HepG2 (cell line): Measurements from ENCODE around the gene TMEM63C. TPM values are rescaled to one million over a fixed set of nuclear protein-coding genes. Genes with fewer than 3 reads are reported as not detected.

ENCODE experiments used
- ATAC-seq: fragments of 200-7000 bp; cut with Tn5 transposase; 3 replicates; pipeline ENCODE4 v1.9.1; 2020; ENCODE audit warnings: mild to moderate bottlenecking, moderate library complexity
- BruUV-seq: library from RNA; stranded (reverse); fragments of 400-500 nt; replicated peaks from 2 replicates; lab custom pipeline; 2021; lab: Mats Ljungman, UMichigan
- CTCF ChIA-PET: fragments of 300-600 bp; formaldehyde crosslinking; extraction: SDS; loops from one replicate; lab custom pipeline; 2021; ENCODE audit warnings: low total read pairs, inconsistent platforms, low intra/inter-chr PET ratio; lab: Yijun Ruan, JAX
- POLR2A ChIA-PET: fragments of 350-600 bp; sonication (Branson Sonifier 250); formaldehyde crosslinking; loops from one replicate; lab custom pipeline; 2020; ENCODE audit warnings: antibody characterized with exemption, inconsistent platforms; lab: Yijun Ruan, JAX
- DNase-seq: peaks from one replicate; pipeline ENCODE4 v3.0.0-alpha.2; 2015; ENCODE audit warnings: low spot score
- FAIRE-seq: peaks from 3 replicates; lab custom pipeline; 2011; peaks lifted over from hg19 to GRCh38; lab: Jason Lieb, UNC
- H2AFZ ChIP-seq: one replicate; pipeline ENCODE4 v1.6.1; 2011; ENCODE audit warnings: low read length, inconsistent platforms
- H3K27ac ChIP-seq: fragments of 300-600 bp; 3 replicates; pipeline ENCODE4 v1.8.0; 2011; ENCODE audit warnings: mixed run types, mild to moderate bottlenecking, mixed read lengths, low read length, inconsistent platforms; ENCODE audit not compliant: insufficient read depth; ENCODE audit errors: extremely low read length
- H3K27me3 ChIP-seq, 2 experiments: fragments of 200-600 bp in 1 of 2; 2 replicates in 1 of 2; 3 replicates in 1 of 2; pipeline versions ENCODE4 v1.6.0 to v1.8.0; 2011; ENCODE audit warnings: low read length in 2 of 2, mild to moderate bottlenecking in 2 of 2, moderate library complexity in 2 of 2, inconsistent platforms in 1 of 2; ENCODE audit not compliant: insufficient read depth in 2 of 2, control insufficient read depth in 1 of 2
- H3K36me3 ChIP-seq, 2 experiments: fragments of 200-600 bp in 1 of 2; replicated peaks in 1 of 2; 2 replicates in 1 of 2; 3 replicates in 1 of 2; pipeline versions ENCODE4 v1.5.1 to v1.8.0; 2011; ENCODE audit warnings: low read length in 2 of 2, inconsistent platforms in 1 of 2; ENCODE audit not compliant: insufficient read depth in 2 of 2, control insufficient read depth in 1 of 2
- H3K4me1 ChIP-seq: 2 replicates; pipeline ENCODE4 v1.5.1; 2012; ENCODE audit warnings: low read length, inconsistent platforms; ENCODE audit not compliant: insufficient read depth
- H3K4me2 ChIP-seq: 2 replicates; pipeline ENCODE4 v1.6.0; 2011; ENCODE audit warnings: low read depth, low read length, inconsistent platforms
- H3K4me3 ChIP-seq, 3 experiments: fragments of 200-600 bp in 1 of 3; sonication (generic), shearing (Covaris generic) in 1 of 3; replicated peaks in 1 of 3; 2 replicates each; pipeline ENCODE4 v1.5.1; 2011 to 2016; ENCODE audit warnings: low read length in 3 of 3, inconsistent platforms in 2 of 3, low read depth in 2 of 3, mild to moderate bottlenecking in 2 of 3, control low read depth in 1 of 3, mixed read lengths in 1 of 3; ENCODE audit not compliant: insufficient read depth in 1 of 3
- H3K79me2 ChIP-seq: one replicate; pipeline ENCODE4 v1.6.1; 2011; ENCODE audit warnings: low read length, inconsistent platforms; ENCODE audit not compliant: insufficient read depth
- H3K9ac ChIP-seq: 2 replicates; pipeline ENCODE4 v1.6.0; 2011; ENCODE audit warnings: mild to moderate bottlenecking, low read depth, low read length, inconsistent platforms; ENCODE audit not compliant: insufficient read depth
- H3K9me3 ChIP-seq: 2 replicates; pipeline ENCODE4 v1.5.1; 2012; ENCODE audit warnings: mild to moderate bottlenecking, low read length
- H4K20me1 ChIP-seq: 2 replicates; pipeline ENCODE4 v1.6.0; 2011; ENCODE audit warnings: inconsistent platforms, mild to moderate bottlenecking, low read length, moderate library complexity; ENCODE audit not compliant: insufficient read depth
- RFX5 ChIP-seq: IDR thresholded peaks from 2 replicates; pipeline ENCODE4 v1.6.1; 2011; ENCODE audit warnings: low read depth, low read length, improper control_type of control experiment
- RFXANK ChIP-seq: IDR thresholded peaks from 2 replicates; pipeline ENCODE4 v1.6.1; 2016
- XBP1 ChIP-seq: sonication (generic); formaldehyde crosslinking; IDR thresholded peaks from 2 replicates; pipeline ENCODE4 v1.5.0; 2020; ENCODE audit warnings: missing genetic modification reagents
- ZNF589 ChIP-seq: sonication (generic); formaldehyde crosslinking; conservative IDR thresholded peaks from 2 replicates; pipeline ENCODE4 v1.8.0; 2022; ENCODE audit warnings: mild to moderate bottlenecking, moderate library complexity, missing genetic modification reagents
- WGBS: methylation state at CpG from one replicate; pipeline ENCODE4 v1.1.6; 2017; ENCODE audit warnings: low lambda C conversion rate; 5-methylcytosine and 5-hydroxymethylcytosine counted together
- in situ Hi-C: cut with HindIII; loops from 2 replicates; pipeline ENCODE4 v1.10.0; 2017; ENCODE audit warnings: low pct_unique_long_range_greater_than_20kb; ENCODE audit not compliant: extremely low pct_ligation_motif_present
- intact Hi-C: fragments of 100-400 bp; cut with micrococcal nuclease; formaldehyde crosslinking; loops from one replicate; pipeline ENCODE4 v1.10.0; 2022; ENCODE audit not compliant: unreplicated experiment
- polyA plus RNA-seq, 8 experiments: library from polyadenylated mRNA; depleted of rRNA in 3 of 8; stranded (reverse) in 7 of 8; unstranded in 1 of 8; fragments of >200 nt; fragmentation: Illumina TruSeq in 4 of 8; extraction: Trizol in 4 of 8; gene quantifications; 2 replicates each; pipeline versions ENCODE4 v1.2.1 to v1.2.3, GENCODE V29; 2011 to 2016; ENCODE audit warnings: low read depth in 4 of 8, missing spikeins in 1 of 8, mixed read lengths in 1 of 8; ENCODE audit not compliant: insufficient read depth in 1 of 8
- total RNA-seq, 5 experiments: library from RNA; depleted of rRNA; stranded (reverse); fragments of >200 nt; fragmentation: Illumina TruSeq; extraction: Trizol; gene quantifications; 2 replicates each; pipeline ENCODE4 v1.2.3, GENCODE V29; 2016; ENCODE audit warnings: low read depth in 1 of 5
- TF ChIP-seq, protein P1 (sequence below), 2 experiments: sonication (generic) in 1 of 2; formaldehyde crosslinking in 1 of 2; IDR thresholded peaks; 2 replicates each; pipeline versions ENCODE4 v1.5.1 to v1.6.1; 2011 to 2020; ENCODE audit warnings: borderline replicate concordance in 1 of 2, low read depth in 1 of 2, low read length in 1 of 2, mild to moderate bottlenecking in 1 of 2, missing genetic modification reagents in 1 of 2, moderate library complexity in 1 of 2

The TMEM63C gene
- total and polyA plus RNA-seq, 2 of the 13 experiments (the other 11 are each of a cell fraction or from before 2014, with no cell fraction given): 0.17 to 0.27 TPM

DNA sequence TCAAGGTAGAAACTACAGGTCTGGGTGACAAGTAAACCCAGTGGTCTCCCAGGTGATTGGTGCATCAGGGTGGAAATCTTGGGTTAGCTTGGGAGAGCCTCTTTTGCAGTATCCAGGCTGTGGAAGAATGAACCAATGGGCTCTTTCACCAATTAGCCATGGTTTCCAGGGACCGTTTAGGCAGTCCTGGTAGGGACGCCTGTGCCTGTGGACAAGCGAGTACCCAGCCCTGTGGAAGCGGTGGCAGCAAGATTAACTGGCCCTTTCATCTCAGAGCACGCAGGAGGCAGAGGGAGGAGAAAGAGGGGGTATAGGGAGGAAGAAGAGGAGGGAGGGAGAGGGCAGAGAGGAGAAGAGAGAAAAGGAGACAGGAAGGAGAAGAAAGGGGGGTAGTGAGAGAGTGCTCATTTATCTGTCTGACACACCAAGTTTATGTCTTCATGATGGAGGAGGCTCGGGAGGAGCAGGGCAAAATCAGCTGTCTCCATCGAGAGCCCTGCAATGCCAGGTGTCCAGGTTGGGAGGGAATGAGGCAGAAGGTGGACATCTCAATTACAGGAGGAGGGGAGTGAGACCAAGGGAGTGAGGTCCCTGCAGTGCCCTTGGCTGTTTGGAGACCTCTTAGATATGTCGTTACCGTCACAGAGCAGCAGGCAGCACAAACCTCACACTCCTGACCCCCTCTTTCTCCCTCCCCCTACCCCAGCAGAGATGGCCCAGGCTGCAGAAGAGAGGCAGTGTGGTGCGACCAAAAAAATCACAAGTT lies 35.4 kb upstream of the TMEM63C start (continued):
- TF ChIP-seq RFX5: no peak

DNA sequence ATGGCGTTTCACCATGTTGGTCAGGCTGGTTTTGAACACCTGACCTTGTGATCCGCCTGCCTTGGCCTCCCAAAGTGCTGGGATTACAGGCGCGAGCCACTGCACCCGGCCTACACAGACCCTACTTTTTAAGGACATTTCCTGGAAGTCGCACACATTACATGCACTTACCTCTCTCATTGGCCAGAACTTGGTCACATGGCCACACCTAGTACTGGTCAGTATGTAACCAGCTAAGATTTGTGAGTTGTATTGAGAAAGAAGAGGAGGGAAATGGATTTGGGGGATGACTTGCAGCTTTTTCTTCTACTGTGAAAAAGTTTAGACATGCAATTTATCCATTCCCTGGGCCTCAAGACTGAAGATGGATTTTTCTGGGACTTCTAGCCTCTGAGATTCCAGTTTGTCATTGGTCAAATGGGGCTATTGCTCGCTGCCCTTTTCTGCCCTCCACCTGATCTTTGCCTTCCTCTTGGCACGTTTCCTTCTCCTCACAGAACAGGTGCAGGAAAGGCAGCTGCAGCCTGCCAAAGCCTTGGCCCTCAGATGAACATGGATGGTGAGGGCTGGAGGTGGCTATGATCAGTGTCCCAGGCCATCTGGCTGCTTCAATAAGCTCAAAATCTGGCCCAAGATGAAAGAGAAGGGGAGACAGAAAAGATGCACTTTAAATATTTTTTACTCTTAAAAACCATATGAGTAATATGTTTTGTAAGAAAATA lies 32.9 kb upstream of the TMEM63C start:
- Histone ChIP-seq H2AFZ (no peak overlapping the region), H3K79me2 (no peaks in the 10 kb centered on the region), H3K36me3 (no peaks in the 10 kb centered on the region)
- in situ Hi-C loops: no loop called here
- no peak for DNase-seq
- CTCF ChIA-PET: no interaction called here
- no peak for TF ChIP-seq XBP1 (CRISPR knock-in tag)
- TF ChIP-seq, protein P1, sequence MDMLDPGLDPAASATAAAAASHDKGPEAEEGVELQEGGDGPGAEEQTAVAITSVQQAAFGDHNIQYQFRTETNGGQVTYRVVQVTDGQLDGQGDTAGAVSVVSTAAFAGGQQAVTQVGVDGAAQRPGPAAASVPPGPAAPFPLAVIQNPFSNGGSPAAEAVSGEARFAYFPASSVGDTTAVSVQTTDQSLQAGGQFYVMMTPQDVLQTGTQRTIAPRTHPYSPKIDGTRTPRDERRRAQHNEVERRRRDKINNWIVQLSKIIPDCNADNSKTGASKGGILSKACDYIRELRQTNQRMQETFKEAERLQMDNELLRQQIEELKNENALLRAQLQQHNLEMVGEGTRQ (IDR thresholded peaks at IDR 0.05; ENCODE audit: low read depth, low read length): peak; percentile 43; the same call in 1 of the 2 replicates
- TF ChIP-seq, protein P1 (CRISPR knock-in tag; IDR thresholded peaks at IDR 0.05; ENCODE audit: borderline replicate concordance): peak; percentile 38; the same call in 1 of the 2 replicates
- TF ChIP-seq ZNF589 (CRISPR knock-in tag): no peak
- no peak for TF ChIP-seq RFXANK (CRISPR knock-in tag)
- TF ChIP-seq, all 625 proteins: peak for 1
- Histone ChIP-seq H3K27me3 (peaks cover 0 to 18% of the 10 kb centered on the region in 2 experiments; a peak in 2 of 5 replicates), H3K4me1 (no peaks in the 10 kb centered on the region), H3K9me3 (no peaks in the 10 kb centered on the region), H3K4me3 (no peak overlapping the region), H3K27ac (no peak overlapping the region), H3K9ac (no peak overlapping the region), H4K20me1 (no peaks in the 10 kb centered on the region), H3K4me2 (no peak overlapping the region)
- ATAC-seq: no peak
- 34% methylated on average over 7 of the region's 8 CpGs for WGBS
- BruUV-seq: no TSS peak
- intact Hi-C loops: no loop called here
- POLR2A ChIA-PET: no interaction called here
- no peak for FAIRE-seq
